H1 (cell line): Measurements from ENCODE around the gene ITGA11. TPM values are rescaled to one million over a fixed set of nuclear protein-coding genes. Genes with fewer than 3 reads are reported as not detected.
A peak's percentile ranks its signal among the peaks of the same experiment; 100 is the strongest.

ENCODE experiments used
- CTCF ChIA-PET: fragments of 300-600 bp; sonication (Branson Sonifier 250); formaldehyde crosslinking; loops from one replicate; lab custom pipeline; 2021; ENCODE audit not compliant: partially characterized antibody; lab: Charles Lee
- POLR2A ChIA-PET: fragments of 300-600 bp; sonication (Branson Sonifier 250); formaldehyde crosslinking; loops from one replicate; lab custom pipeline; 2021; ENCODE audit warnings: inconsistent platforms; ENCODE audit not compliant: partially characterized antibody; lab: Charles Lee
- DNase-seq, 2 experiments: peaks; one replicate each; pipeline versions ENCODE4 v3.0.0 to v3.0.0-alpha.2; 2010 to 2022; ENCODE audit warnings: low spot score in 2 of 2, low read depth in 1 of 2, mixed read lengths in 1 of 2
- FAIRE-seq: peaks from 2 replicates; lab custom pipeline; 2011; peaks lifted over from hg19 to GRCh38; lab: Jason Lieb, UNC
- H2AFZ ChIP-seq: 2 replicates; pipeline ENCODE4 v1.8.1; 2012; ENCODE audit warnings: low read length, inconsistent platforms
- H2AK5ac ChIP-seq: 2 replicates; pipeline ENCODE4 v1.6.1; 2013; ENCODE audit warnings: low read depth, low read length
- H2BK120ac ChIP-seq: replicated peaks from 2 replicates; pipeline ENCODE3; 2013; ENCODE audit warnings: low read depth, low read length, inconsistent platforms
- H2BK12ac ChIP-seq: 2 replicates; pipeline ENCODE4 v1.6.1; 2013; ENCODE audit warnings: low read depth, low read length
- H2BK15ac ChIP-seq: 2 replicates; pipeline ENCODE4 v1.6.1; 2013; ENCODE audit warnings: low read length
- H2BK20ac ChIP-seq: 2 replicates; pipeline ENCODE4 v1.6.1; 2013; ENCODE audit warnings: low read length
- H2BK5ac ChIP-seq: 2 replicates; pipeline ENCODE4 v1.6.1; 2013; ENCODE audit warnings: low read depth, low read length
- H3K14ac ChIP-seq: 2 replicates; pipeline ENCODE4 v1.6.1; 2013; ENCODE audit warnings: inconsistent platforms; ENCODE audit not compliant: insufficient read length
- H3K18ac ChIP-seq: 2 replicates; pipeline ENCODE4 v1.6.1; 2013; ENCODE audit warnings: low read length; ENCODE audit errors: extremely low read depth
- H3K23ac ChIP-seq: 2 replicates; pipeline ENCODE4 v1.6.1; 2013; ENCODE audit warnings: inconsistent platforms; ENCODE audit not compliant: insufficient read length
- H3K23me2 ChIP-seq: 2 replicates; pipeline ENCODE4 v1.6.1; 2013; ENCODE audit warnings: low read depth, low read length
- H3K27ac ChIP-seq: 2 replicates; pipeline ENCODE4 v1.6.1; 2011; ENCODE audit warnings: low read depth, low read length, inconsistent platforms
- H3K27me3 ChIP-seq, 4 experiments: replicated peaks in 1 of 4; 1 replicate in 1 of 4; 2 replicates in 3 of 4; pipeline versions ENCODE4 v1.6.1 to v1.8.1; 2011 to 2013; ENCODE audit warnings: low read length in 3 of 4, mild to moderate bottlenecking in 3 of 4, inconsistent platforms in 2 of 4, mixed read lengths in 2 of 4, moderate library complexity in 1 of 4; ENCODE audit not compliant: control insufficient read depth in 3 of 4, insufficient read depth in 3 of 4; ENCODE audit errors: extremely low read depth in 1 of 4
- H3K36me3 ChIP-seq, 4 experiments: 2 replicates each; pipeline versions ENCODE4 v1.6.1 to v1.8.1; 2011 to 2013; ENCODE audit warnings: mild to moderate bottlenecking in 4 of 4, low read length in 3 of 4, moderate library complexity in 2 of 4, control low read depth in 1 of 4, inconsistent platforms in 1 of 4; ENCODE audit not compliant: insufficient read depth in 4 of 4, control insufficient read depth in 2 of 4
- H3K4ac ChIP-seq: replicated peaks from 2 replicates; pipeline ENCODE3; 2013; ENCODE audit warnings: low read length, low read depth, mixed read lengths, inconsistent platforms; ENCODE audit not compliant: insufficient read length
- H3K4me1 ChIP-seq, 4 experiments: replicated peaks in 1 of 4; 1 replicate in 1 of 4; 2 replicates in 3 of 4; pipeline versions ENCODE4 v1.6.1 to v1.8.1; 2011 to 2013; ENCODE audit warnings: low read length in 3 of 4, inconsistent platforms in 2 of 4, mixed read lengths in 1 of 4; ENCODE audit not compliant: insufficient read depth in 4 of 4, control insufficient read depth in 3 of 4
- H3K4me2 ChIP-seq, 2 experiments: 2 replicates each; pipeline versions ENCODE4 v1.6.1 to v1.8.1; 2011 to 2013; ENCODE audit warnings: low read depth in 2 of 2, low read length in 2 of 2, control low read depth in 1 of 2, inconsistent platforms in 1 of 2, mild to moderate bottlenecking in 1 of 2; ENCODE audit not compliant: insufficient read depth in 1 of 2
- H3K4me3 ChIP-seq, 4 experiments: fragments of 200-600, 300-600 bp in 1 of 4; sonication (generic), shearing (Covaris generic), sonication (Bioruptor Twin) in 1 of 4; 2 replicates each; pipeline versions ENCODE4 v1.5.1 to v1.8.1; 2011 to 2016; ENCODE audit warnings: low read length in 4 of 4, low read depth in 3 of 4, control low read depth in 2 of 4, inconsistent platforms in 2 of 4, mild to moderate bottlenecking in 2 of 4, mixed read lengths in 1 of 4, moderate library complexity in 1 of 4; ENCODE audit not compliant: insufficient read depth in 2 of 4; ENCODE audit errors: extremely low read depth in 1 of 4
- H3K56ac ChIP-seq: replicated peaks from 2 replicates; pipeline ENCODE3; 2013; ENCODE audit warnings: low read depth, mild to moderate bottlenecking, mixed read lengths, low read length, inconsistent platforms; ENCODE audit not compliant: insufficient read length
- H3K79me1 ChIP-seq: 2 replicates; pipeline ENCODE4 v1.6.1; 2013; ENCODE audit warnings: low read depth, low read length, control low read depth
- H3K79me2 ChIP-seq, 2 experiments: 2 replicates each; pipeline versions ENCODE4 v1.6.1 to v1.8.1; 2012 to 2013; ENCODE audit warnings: low read length in 2 of 2, mild to moderate bottlenecking in 2 of 2, inconsistent platforms in 1 of 2; ENCODE audit not compliant: insufficient read depth in 2 of 2, control insufficient read depth in 1 of 2
- H3K9ac ChIP-seq, 4 experiments: replicated peaks in 1 of 4; 1 replicate in 1 of 4; 2 replicates in 3 of 4; pipeline versions ENCODE4 v1.6.1 to v1.8.1; 2011 to 2013; ENCODE audit warnings: low read depth in 3 of 4, low read length in 3 of 4, control low read depth in 2 of 4, mild to moderate bottlenecking in 2 of 4, moderate library complexity in 2 of 4, inconsistent platforms in 1 of 4; ENCODE audit errors: extremely low read depth in 1 of 4
- H3K9me3 ChIP-seq, 2 experiments: 2 replicates each; pipeline versions ENCODE4 v1.6.1 to v1.8.1; 2012 to 2013; ENCODE audit warnings: mild to moderate bottlenecking in 2 of 2, moderate library complexity in 2 of 2, control low read depth in 1 of 2, inconsistent platforms in 1 of 2, low read depth in 1 of 2, low read length in 1 of 2, mixed read lengths in 1 of 2; ENCODE audit not compliant: insufficient read depth in 2 of 2
- H4K20me1 ChIP-seq, 2 experiments: replicated peaks in 1 of 2; 2 replicates each; pipeline versions ENCODE3 to v1.8.1; 2011 to 2013; ENCODE audit warnings: inconsistent platforms in 2 of 2, low read length in 2 of 2, mild to moderate bottlenecking in 1 of 2; ENCODE audit not compliant: insufficient read depth in 2 of 2, control insufficient read depth in 1 of 2
- H4K5ac ChIP-seq: 2 replicates; pipeline ENCODE4 v1.6.1; 2013; ENCODE audit warnings: low read length, low read depth, mixed read lengths, inconsistent platforms; ENCODE audit not compliant: insufficient read length
- H4K8ac ChIP-seq: 2 replicates; pipeline ENCODE4 v1.8.0; 2013; ENCODE audit warnings: mild to moderate bottlenecking, moderate library complexity, low read length, inconsistent platforms; ENCODE audit not compliant: insufficient read depth; ENCODE audit errors: extremely low read depth
- H4K91ac ChIP-seq: replicated peaks from 2 replicates; pipeline ENCODE3; 2013; ENCODE audit warnings: low read length, mixed read lengths, inconsistent platforms; ENCODE audit not compliant: insufficient read length
- PHF8 ChIP-seq: fragments of 200-600 bp; sonication (generic); conservative IDR thresholded peaks from 2 replicates; pipeline ENCODE4 v1.7.1; 2012; ENCODE audit warnings: low read depth, mild to moderate bottlenecking, inconsistent platforms, low read length, moderate library complexity
- TBP ChIP-seq: IDR thresholded peaks from 2 replicates; pipeline ENCODE4 v1.6.1; 2011; ENCODE audit warnings: low read depth, low read length, improper control_type of control experiment
- WGBS, 2 experiments: shearing (Covaris generic) in 1 of 2; methylation state at CpG; one replicate each; pipeline versions ENCODE4 v1.1.6 to v1.1.7; 2013 to 2015; ENCODE audit warnings: low lambda C conversion rate in 2 of 2, mixed read lengths in 2 of 2, inconsistent platforms in 1 of 2, low coverage in 1 of 2, missing lambda C conversion rate in 1 of 2; ENCODE audit not compliant: insufficient replicate concordance in 2 of 2, insufficient coverage in 1 of 2, insufficient read length in 1 of 2; ENCODE audit errors: extremely low coverage in 1 of 2, missing lambda C conversion rate in 1 of 2; 5-methylcytosine and 5-hydroxymethylcytosine counted together
- polyA plus RNA-seq, 7 experiments: library from polyadenylated mRNA; depleted of rRNA in 3 of 7; stranded (reverse) in 5 of 7; unstranded in 2 of 7; fragments of >200 nt in 5 of 7; fragments of 200-250 nt in 2 of 7; gene quantifications; 1 replicate in 5 of 7; 2 replicates in 1 of 7; 4 replicates in 1 of 7; pipeline versions ENCODE4 v1.2.1 to v1.2.3, GENCODE V29; 2011 to 2013; ENCODE audit warnings: missing spikeins in 2 of 7, mixed read lengths in 2 of 7
- total RNA-seq: library from RNA; stranded (reverse); fragmentation: NEBNext Ultra II Directional; extraction: Animal tissue kit (Norgen Biotek cat#: 25700); gene quantifications from 2 replicates; pipeline ENCODE4 v1.2.1, GENCODE V29; 2021

The ITGA11 gene
- total and polyA plus RNA-seq, 2 of the 8 experiments (the other 6 are each of a cell fraction or from before 2014, with no cell fraction given), result 0.05 to 0.06 TPM

- H3K27ac ChIP-seq, result no peak overlapping the region
- WGBS, 2 experiments, result 90% methylated on average over 4 of the region's 4 CpGs; no CpG with 5 or more reads in 1 of the 2 experiments
- no peak overlapping the region for H3K9ac ChIP-seq
- no peak overlapping the region for H3K56ac ChIP-seq
- no peak for FAIRE-seq
- no peaks in the 10 kb centered on the region for H3K36me3 ChIP-seq
- no peaks in the 10 kb centered on the region for H3K9me3 ChIP-seq
- H3K23ac ChIP-seq, result no peak overlapping the region
- H4K8ac ChIP-seq, result no peak overlapping the region
- no peak overlapping the region for H3K4me3 ChIP-seq
- no peak for TF ChIP-seq PHF8
- TF ChIP-seq TBP, result peak; percentile 32; the same call in 1 of the 2 replicates
- H2BK12ac ChIP-seq, result no peak overlapping the region
- no peaks in the 10 kb centered on the region; a peak in 1 of 7 replicates for H3K27me3 ChIP-seq
- H4K91ac ChIP-seq, result no peak overlapping the region
- no peak overlapping the region for H2BK120ac ChIP-seq
- H3K4me2 ChIP-seq, result no peak overlapping the region
- no peak overlapping the region for H4K5ac ChIP-seq
- H3K23me2 ChIP-seq, result no peaks in the 10 kb centered on the region
- ChIA-PET POLR2A (no interaction called here), CTCF (interaction anchor here (0.8 to 1.0 kb wide), 2 partner anchors 19 to 272 kb away, joined by 3 to 4 read pairs; no protein-coding TSS in a partner anchor)
- H2BK5ac ChIP-seq, result no peak overlapping the region
- H2BK20ac ChIP-seq, result no peak overlapping the region
- H2AK5ac ChIP-seq, result no peak overlapping the region
- no peaks in the 10 kb centered on the region for H3K79me1 ChIP-seq
- H3K4me1 ChIP-seq, result no peaks in the 10 kb centered on the region
- H4K20me1 ChIP-seq, result no peaks in the 10 kb centered on the region
- H3K4ac ChIP-seq, result no peak overlapping the region
- H3K79me2 ChIP-seq, result no peaks in the 10 kb centered on the region
- H3K18ac ChIP-seq, result no peak overlapping the region
- H2AFZ ChIP-seq, result no peak overlapping the region
- H3K14ac ChIP-seq, result no peak overlapping the region
- no peak overlapping the region for H2BK15ac ChIP-seq
- no peak for DNase-seq
Observed at GRCh38 chr15:68478853-68479252, 46.9 kb upstream of the ITGA11 start.
